ENCODE results near the gene TEX14. TPM values are rescaled to one million over a fixed set of nuclear protein-coding genes. Genes with fewer than 3 reads are reported as not detected.
"Not testable (repeated sequence)": the region's sequence is repeated elsewhere in the genome, so short reads cannot be mapped to it uniquely, and the experiment has no call there.

The TEX14 gene
- polyA plus RNA-seq, 3 donors = 0.63 to 1.3 (median 1.2) TPM

DNA sequence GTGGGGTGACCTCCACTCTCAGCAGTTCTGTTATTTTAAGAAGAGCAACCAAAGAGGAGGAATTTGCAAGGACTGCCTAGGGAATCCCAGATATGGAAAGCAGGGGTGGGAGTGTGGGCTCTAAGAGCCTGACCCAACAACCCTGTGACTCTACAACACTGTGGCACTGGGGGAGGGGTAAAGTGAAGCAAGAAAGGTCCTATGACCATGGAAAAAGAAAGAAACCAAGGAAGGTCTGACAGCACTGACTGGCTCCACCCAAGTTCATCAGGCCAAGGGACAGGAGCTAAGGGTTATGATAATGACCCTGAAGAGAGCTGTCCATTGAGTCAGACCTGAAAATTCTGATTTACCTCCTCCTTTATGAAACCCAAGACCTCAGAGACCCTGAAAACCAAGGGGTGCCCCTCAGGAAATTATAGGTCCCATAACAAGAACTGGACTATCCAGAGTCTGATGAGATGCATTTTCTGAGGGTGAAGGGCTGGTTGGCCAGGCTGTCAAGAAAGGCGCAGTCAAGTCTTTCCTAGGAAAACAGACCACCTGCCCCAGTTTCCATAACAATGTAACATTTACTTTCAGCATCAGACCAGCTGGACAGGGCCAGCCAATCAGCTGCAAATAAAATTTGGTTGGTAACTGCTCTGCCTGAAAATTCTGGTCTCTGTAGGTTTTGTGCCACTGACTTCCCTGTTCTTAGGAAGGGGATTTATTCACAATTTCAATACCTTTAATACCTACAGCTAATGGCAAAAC, 123.6 kb downstream of the TEX14 start:
- DNase-seq = no peak

DNA sequence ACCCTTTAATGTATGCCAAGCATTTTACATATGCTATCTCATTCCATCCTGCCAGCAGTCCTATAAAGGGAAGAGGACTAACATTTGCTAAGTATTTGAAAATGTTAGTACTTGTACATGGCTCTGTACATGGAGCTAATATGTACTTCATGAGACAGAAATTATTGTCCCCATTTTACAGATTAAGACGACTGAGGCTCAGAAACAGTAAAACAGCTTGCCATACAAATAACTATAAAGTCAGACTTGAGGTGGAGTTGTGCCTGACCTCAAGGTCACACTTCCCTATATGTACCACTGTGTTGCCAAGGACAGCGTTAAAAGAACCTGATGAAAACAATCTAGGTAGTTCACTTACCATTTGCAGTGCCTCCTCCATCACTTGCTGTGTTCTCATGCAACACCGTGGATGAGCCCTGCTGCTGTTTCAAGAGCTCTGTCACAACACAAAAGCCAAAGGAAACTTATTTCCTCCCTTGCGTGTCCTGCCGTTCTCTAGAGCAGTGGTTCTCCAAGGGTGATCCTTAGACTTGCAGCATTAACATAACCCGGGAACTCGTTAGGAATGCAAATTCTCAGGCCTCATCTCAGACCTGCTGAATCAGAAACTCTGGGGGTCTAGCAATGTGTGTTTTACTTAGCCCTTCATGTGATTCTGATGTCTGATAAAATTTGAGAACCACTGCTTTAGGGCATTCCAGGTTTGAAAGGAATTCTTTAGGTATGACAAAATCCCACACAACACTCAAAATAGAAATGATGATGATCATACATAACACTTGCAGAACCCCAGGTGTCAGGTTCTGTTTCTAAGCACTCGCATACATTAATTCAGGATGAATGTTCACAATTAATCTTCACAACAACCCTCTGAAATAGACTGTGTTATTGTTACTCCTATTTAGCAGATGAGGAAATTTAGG, 126.2 kb downstream of the TEX14 start:
- no peak for DNase-seq

DNA sequence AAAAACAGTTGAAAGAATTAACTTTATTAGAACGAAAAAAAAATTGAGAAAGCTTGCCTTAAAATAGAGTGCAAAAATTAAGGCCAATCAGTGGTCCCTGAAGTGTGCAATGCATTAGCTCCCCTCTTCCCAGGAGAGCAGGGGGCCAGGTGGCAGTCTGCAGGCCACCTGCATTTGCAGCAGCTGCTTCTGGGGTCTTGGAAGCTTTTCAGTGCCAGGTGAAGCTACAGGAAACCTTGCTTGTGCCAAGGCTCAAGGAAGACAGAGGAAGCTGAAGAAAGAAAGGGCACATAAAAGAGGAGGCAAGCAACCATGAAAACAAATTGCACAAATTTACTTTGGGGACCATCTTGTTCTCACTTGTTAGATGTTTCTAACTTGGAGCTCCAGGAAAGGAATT, 126.9 kb downstream of the TEX14 start:
- DNase-seq = no peak

DNA sequence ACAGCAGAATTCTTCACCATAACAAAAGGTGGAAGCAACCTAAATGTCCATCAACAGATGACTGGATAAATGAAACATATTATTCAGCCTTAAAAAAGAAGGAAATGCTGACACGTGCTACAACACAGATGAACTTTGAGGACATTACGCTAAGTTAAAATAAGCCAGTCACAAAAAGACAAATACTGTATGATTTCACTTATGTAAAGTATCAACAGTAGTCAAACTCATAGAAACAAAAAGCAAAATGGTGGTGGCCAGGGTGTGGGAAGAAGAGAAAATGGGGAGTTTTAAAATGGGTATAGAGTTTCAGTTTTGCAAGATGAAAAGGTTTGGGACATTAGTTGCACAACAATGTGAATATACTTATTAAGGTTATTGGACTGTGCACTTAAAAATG, 127.6 kb downstream of the TEX14 start:
- DNase-seq = no peak

DNA sequence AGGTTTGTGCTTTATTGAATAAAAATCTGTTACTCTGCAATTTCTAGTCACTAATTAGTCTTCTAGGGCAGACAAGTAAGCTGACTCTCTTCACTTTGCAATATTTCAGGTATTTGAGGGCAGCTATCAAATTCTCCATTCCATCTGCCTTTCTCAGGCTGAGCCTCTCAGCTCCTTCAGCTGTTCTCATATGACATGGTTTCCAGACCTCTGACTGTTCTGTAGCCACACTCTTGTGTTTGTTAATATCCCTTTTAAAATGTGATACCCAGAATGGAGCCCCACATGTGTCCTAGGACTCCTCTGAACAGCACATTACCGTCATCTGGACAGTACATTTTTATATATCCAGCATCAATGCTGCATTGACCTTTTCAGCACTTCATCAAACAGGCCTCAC, 131.3 kb downstream of the TEX14 start:
- no peak for DNase-seq

DNA sequence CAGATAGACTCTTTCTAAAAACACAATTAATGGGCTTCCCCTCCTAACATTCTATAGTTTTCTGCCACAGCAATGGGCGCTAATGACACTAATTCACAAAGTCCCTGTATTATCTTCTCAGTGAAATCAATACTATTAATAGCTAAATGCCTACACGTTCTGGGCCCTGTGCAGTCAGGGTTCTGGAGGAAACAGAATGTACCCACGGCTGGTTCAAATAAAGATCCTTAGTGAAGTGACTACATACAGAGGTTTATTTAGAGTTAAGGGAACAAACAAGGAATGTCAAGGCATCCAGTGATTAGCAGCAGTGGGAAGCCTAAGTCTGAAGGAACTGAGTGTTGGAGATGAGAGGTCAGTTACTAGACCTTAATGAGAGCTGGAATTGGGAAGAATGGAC, 133.9 kb downstream of the TEX14 start:
- DNase-seq = no peak

DNA sequence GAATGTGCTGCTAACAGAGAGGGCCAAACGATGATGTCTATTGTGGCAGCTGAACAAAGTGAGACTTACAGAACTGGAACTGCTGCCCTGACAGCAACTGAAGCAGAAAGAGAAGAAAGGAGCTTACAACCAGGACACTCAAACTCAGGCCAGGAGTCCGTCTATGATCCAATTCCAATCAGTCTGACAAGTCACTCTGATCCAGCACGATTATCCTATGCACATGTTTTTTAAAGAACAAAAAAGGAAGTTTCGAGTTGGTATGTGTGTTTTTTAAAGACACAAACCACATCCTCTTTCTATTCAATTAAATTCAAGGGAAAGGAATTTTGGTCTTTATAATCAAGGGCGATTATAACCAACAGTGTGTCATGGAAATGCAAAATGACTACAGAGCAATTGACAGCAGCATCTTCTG, 135.0 kb downstream of the TEX14 start:
- no peak for DNase-seq

DNA sequence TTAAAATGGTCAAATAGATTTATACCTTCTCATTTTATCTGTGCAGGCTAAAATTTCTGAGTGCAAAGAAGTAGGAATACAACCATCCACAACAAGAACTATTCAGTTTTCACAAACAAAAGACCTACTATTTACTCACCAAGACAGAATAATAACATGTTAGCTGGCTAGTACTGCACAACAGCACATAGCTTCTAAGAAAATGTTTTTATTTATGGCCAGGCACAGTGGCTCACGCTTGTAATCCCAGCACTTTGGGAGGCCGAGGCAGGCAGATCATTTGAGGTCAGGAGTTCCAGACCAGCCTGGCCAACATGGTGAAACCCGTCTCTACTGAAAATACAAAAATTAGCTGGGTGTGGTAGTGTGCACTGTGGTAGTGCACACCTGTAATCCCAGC, 136.7 kb downstream of the TEX14 start:
- DNase-seq = not testable (repeated sequence)

DNA sequence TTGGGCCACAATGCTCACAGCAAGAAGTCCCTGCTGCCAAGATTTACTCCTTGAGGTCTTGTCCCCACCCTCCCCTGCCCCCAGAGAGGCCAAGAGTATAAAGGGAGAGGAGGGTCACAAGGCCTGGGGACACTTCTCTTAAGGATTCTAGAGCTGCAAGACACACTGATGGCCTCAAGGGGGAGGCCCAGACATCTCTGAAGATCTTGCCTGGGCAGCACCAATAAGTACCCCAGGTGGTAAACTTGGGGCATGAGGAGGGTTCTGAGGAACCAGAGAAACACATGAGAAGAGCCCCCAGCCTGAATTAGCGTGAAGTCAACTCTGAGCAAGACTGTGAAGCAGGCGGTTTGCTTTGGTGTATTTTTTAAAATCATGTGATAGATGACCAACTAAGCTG, 150.6 kb downstream of the TEX14 start:
- no peak for DNase-seq

DNA sequence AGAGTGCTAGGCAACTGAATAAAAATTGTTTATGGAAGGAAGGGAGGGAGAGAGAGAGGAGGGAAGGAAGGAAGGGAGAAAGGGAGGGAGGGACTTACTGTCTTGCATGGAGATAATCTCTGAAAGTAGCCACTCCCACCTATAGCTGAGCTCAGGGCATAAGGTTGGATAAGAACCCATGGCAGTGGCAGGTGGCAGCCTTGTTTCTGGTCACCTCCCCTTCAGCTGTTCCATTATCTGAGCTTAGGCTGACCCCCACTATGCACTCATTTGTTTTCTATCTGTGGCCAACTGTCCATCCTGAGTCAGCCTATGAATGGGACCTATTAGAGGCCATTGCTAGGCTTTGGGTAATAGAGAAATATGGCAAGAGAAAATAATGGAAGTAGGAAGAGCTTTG, 152.1 kb downstream of the TEX14 start:
- no peak for DNase-seq

DNA sequence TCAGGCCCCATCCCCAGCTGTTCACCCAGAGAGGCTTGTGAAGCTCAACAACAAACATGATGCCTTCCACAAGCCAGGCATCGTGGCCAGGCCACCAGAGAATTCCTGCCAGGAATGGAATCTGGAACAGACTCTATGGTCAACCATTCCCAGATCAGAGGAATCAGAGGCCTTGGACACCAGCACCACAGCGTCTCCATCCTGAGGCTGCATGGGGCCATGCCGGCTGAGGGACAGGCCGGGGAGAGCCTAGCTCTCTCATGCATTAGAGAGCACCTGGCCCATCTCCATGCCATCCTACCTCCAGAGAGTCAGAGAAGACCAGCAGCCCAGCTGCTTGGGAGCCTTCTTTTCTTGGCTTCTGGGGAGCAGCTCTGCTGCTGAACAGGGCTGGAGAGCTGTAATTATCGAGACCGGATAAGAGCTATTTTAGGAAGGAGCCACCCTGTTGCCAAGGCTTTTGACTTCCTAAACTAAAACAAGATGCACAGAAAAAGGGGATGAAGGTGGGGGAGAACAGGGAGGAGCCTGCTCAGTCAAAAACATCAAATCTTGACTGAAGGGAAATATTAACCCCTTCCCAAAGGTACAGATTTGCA, 152.9 kb downstream of the TEX14 start:
- DNase-seq = no peak

DNA sequence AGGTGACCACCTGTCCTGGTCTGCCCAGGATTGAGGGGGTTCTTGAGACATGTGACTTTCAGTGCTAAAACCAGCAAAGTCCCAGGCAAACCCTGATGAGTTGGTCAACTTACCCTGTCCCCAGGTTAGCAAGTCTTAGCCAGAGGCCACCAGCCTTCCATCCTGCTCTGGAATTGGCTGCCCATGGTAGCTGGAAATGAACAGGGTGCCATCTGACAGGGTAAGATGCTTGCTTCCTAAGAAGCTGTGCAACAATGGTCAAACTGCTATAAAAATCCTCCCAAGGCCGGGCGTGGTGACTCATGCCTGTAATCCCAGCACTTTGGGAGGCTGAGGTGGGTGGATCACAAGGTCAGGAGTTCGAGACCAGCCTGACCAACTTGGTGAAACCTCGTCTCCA, 154.6 kb downstream of the TEX14 start:
- DNase-seq = no peak

DNA sequence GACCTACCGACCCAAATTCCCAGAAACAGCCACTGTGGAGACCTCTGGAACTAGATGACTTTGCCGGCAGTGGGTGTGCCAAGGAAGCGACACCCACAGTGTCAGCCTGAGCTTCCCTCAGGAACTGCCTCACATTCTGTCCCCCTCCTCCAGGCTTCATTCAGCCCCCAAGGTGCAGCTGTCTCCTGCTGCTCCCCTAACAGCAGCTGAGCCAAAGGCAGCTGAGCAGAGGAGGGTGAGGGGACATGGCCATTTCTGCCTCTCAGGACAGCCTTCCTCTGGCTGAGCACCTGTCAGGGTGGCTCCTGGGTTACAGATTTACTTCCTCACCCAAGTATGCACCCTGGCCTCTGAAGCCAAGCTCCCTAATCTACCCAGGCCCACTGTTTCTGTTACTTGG, 155.3 kb downstream of the TEX14 start:
- DNase-seq = no peak

DNA sequence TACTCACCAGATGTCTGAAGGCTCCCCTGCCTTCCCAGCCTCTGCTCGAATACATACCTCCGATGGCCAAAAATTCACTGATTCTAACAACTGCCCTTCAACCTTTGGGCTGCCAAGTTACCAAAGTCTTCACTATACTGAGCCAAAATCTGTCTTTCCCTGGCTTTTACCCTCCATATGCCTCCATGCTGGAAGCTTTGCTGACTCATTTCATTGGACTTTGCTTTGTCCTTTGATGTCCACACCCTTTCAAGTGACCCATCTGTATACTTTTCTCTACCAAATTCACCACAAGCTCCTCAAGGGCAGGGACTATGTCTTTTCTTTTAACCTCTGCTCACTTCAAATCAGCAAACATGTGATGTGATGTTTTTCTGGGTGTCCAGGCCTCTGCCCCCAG, 156.4 kb downstream of the TEX14 start:
- no peak for DNase-seq

DNA sequence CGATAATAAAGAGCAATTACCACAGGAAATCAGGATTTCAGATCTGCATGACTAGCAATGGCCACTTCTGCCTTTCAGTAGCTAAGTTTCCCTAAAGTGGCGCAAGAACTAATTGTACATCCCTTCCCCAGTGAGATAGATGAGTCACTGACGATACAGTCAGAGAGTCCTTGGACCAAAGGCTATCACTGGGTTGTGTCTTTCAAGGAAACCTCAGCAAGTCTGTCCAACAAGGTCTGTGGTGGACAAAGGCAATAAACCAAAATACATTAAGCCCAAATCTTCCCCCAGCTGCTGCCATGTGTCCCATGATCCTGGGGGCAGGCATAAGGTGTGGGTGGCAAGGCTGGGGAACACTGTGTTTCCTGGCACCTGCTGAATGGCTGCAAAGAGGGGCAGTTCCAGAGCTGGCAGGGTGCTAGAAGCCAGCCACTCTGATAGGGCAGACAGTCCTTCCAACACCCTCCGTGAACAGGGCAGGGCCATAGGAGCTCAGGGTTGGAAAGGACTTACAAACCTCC, 156.9 kb downstream of the TEX14 start:
- no peak for DNase-seq

DNA sequence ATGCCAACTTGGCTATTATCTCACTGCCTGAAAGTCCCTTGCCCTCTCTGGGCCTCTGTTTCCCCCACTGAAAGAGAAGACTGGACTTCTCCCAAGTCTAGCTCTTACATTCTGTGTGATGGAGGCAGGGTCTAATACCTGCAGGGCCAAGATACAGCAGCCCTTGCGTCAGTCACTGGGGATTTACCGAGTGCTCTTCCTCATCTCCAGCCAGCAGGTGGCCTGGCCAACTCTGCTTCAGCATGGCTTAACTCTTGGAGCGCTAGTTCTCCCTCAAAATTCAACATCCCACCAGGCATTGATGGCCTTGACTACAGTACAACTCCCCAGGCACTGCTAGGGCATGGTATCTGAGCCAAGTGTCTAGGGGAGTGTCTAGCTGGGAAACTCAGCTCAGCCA, 157.5 kb downstream of the TEX14 start:
- DNase-seq = no peak

DNA sequence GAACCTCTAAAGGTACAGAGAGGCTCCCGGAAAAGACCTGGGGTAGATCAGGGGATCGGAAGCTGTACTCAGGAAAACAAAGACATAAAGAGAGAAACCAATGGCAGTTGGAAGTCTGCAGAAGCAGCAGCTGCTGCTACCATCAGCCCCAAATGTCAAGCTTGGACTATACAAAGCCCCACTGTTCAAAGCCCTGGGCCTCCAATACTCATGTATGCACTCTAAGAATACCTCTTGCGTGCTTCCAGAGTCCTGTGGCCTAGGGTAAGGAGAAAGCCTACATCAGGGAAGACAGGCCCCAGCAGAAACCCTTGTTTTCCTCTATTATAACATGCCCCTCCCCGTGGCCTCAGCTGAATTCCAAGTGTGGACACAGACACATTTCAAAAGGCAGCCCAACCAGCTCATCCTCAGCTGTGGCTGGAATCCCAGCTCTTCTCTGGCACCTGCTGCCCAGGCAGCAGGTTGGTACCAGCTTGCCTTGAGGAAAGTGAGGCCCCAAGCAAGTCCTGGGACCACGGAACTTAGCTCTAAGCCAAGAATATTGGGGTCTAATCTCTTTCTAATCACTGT, 158.1 kb downstream of the TEX14 start:
- no peak for DNase-seq

DNA sequence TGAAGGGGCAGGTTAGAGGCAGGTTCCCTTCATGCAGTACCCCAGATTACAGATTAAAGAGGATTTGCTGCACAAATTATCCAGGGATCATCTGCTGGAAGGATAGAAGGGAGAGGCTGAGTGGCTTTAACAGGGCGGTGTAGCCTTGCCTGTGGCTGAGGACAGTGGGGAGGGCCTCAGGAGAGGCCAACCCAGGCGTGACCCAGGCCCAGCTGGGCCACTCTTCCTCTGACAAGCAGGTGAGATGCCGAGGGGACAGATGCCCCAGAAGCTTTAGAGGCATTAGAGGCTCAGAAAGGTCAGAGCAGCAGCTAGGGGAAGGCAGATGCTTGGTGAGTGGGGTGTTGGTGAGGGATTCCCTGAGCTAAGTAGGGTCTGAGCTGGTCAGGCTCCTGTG, 159.3 kb downstream of the TEX14 start:
- no peak for DNase-seq

DNA sequence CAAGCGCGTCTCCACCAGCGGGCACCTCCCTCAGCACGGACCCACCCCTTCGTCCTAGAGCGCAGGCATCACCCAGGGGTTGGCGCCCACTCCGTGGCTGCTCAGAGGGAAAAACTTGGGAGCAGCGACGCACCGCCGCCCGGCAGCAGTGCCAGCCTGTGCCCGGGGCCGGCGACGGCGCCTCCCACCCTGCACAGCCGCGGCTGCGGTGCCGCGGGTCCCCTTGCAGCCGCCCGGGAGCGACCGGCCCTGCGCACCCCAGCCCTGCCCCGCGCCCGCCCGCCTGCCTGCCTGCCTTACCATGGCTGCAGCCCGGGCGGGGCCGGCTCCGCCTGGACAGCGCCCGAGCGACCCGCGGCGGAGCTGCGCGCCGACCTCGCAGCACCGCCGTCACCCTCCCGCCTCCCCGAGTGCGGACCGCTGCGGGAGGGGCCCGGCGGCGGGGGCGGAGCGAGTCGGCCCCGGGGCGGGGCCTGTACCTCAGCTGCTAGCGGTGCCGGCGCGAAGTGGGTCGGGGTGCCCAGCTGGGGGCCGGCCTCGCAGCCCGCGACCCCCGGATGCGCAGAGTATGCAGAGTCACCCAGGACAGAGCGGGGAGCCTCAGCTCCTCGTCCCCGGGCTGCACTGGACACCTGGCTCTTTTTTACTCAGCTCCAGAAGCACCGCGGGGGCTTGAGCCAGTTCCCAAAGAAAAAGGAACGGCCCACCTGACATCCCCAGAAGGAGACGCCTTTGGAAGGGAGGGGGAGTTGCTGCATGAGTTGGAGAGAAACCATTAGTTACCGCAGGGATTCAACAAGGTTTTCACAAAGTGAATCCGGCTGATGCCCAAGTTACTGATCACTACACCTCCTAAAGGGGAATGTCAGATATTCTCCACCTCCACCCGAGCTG, 159.9 kb downstream of the TEX14 start:
- DNase-seq = no peak

DNA sequence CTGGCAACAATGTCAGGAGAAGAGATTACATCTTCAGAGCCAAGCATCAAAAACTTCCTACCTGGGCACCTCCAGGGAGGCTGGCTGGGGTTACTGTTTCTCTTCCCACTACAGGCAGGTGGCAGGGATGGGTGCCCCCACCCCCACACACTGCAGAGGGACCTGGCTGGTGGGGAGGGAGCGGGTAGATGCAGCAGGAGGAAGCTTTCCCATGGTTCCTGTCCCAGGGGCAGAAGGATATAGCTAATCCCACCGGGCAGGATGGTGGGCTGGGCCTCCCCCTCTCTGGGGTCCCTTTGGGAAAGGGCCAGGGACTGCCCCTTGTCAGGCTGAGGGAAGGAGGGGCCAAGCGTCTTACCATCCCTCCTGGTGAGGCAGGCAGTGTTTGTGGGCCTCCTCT, 160.7 kb downstream of the TEX14 start:
- no peak for DNase-seq

DNA sequence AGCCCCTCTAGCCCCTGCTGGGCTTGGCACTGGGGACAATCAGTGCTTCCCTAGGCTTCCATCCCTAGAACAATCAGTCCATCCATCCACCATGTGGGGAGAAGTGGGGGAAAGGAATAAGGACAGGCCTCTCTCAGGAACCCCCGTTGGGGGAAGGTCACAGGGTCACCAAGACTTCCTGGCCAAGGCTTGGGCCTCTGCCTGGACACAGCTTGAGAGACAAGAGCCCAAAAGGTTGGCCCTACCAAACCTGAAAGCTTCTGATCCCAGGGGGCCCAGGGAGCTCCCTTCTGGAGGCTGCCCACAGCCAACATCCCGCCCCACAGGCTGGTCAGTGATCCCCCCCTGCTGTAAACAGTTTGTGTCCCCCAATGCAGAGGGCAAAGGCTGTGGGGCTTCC, 161.2 kb downstream of the TEX14 start:
- no peak for DNase-seq

Measured in renal pelvis (tissue), 4 donors.